Eye (tissue), 1 donor: ENCODE results near the gene ELOB.

Experiments used
- DNase-seq: peaks from one replicate; pipeline ENCODE4 v3.0.0-alpha.2; 2015

ELOB gene

GRCh38 chr16:2777231-2777902, at the start of gene ELOB:
Gene ELOB (minus strand): TSS chr16:2777280. CDS start chr16:2777239, 41 bp downstream.
- peak; percentile 95 for DNase-seq

- no peak for DNase-seq
Measured at GRCh38 chr16:2825906-2826305, 48.8 kb upstream of the ELOB start.

- no peak for DNase-seq
Measured at GRCh38 chr16:2825049-2825742, 48.1 kb upstream of the ELOB start.

GRCh38 chr16:2824626-2825025, 47.5 kb upstream of the ELOB start:
- no peak for DNase-seq

- no peak for DNase-seq
Measured at GRCh38 chr16:2822496-2822895, 45.4 kb upstream of the ELOB start.

- DNase-seq: no peak
Measured at GRCh38 chr16:2822158-2822495, 45.0 kb upstream of the ELOB start.

- DNase-seq: no peak
Measured at GRCh38 chr16:2821487-2822157, 44.5 kb upstream of the ELOB start.

- no peak for DNase-seq
Measured at GRCh38 chr16:2820836-2821486, 43.9 kb upstream of the ELOB start.

- no peak for DNase-seq
Measured at GRCh38 chr16:2819939-2820835, 43.1 kb upstream of the ELOB start.

GRCh38 chr16:2819179-2819938, 42.3 kb upstream of the ELOB start:
- DNase-seq: no peak

- no peak for DNase-seq
Measured at GRCh38 chr16:2818272-2818876, 41.3 kb upstream of the ELOB start.

- no peak for DNase-seq
Measured at GRCh38 chr16:2817340-2818271, 40.5 kb upstream of the ELOB start.

GRCh38 chr16:2816751-2817339, 39.8 kb upstream of the ELOB start, which contains the start of gene PRSS21:
Gene PRSS21 (plus strand): TSS chr16:2817237. CDS start chr16:2817269, 32 bp downstream.
- no peak for DNase-seq

- DNase-seq: no peak
Measured at GRCh38 chr16:2815299-2815771, 38.3 kb upstream of the ELOB start.

- no peak for DNase-seq
Measured at GRCh38 chr16:2814551-2815298, 37.6 kb upstream of the ELOB start.

GRCh38 chr16:2813771-2814221, 36.7 kb upstream of the ELOB start:
- no peak for DNase-seq

- no peak for DNase-seq
Measured at GRCh38 chr16:2811703-2812471, 34.8 kb upstream of the ELOB start.

- no peak for DNase-seq
Measured at GRCh38 chr16:2810651-2811050, 33.6 kb upstream of the ELOB start.
